Activated CD4-positive, alpha-beta T cell treated with anti-CD3 and anti-CD28 coated beads for 36 hours (primary cell): ENCODE data around the gene GDPD4. TPM values are rescaled to one million over a fixed set of nuclear protein-coding genes. Genes with fewer than 3 reads are reported as not detected.

Experiments
- ATAC-seq: fragments of 200-7000 bp; cut with Tn5 transposase; one replicate; pipeline ENCODE4 v1.10.0; 2021; ENCODE audit warnings: mild to moderate bottlenecking, moderate library complexity
- CTCF ChIA-PET: fragments of 350-600 bp; sonication (Branson Sonifier 250); formaldehyde crosslinking; loops from one replicate; lab custom pipeline; 2021; ENCODE audit warnings: antibody characterized with exemption; lab: Charles Lee
- POLR2A ChIA-PET: fragments of 350-600 bp; sonication (Branson Sonifier 250); formaldehyde crosslinking; loops from one replicate; lab custom pipeline; 2021; ENCODE audit warnings: antibody characterized with exemption, inconsistent platforms; lab: Charles Lee
- DNase-seq: peaks from one replicate; pipeline ENCODE4 v3.0.0-alpha.2; 2020
- H3K27ac Mint-ChIP-seq: one replicate; pipeline ENCODE4 v1.8.0; 2021; ENCODE audit warnings: mixed read lengths
- H3K27me3 Mint-ChIP-seq: one replicate; pipeline ENCODE4 v1.8.0; 2021; ENCODE audit warnings: mixed read lengths
- H3K36me3 Mint-ChIP-seq: one replicate; pipeline ENCODE4 v1.8.0; 2021; ENCODE audit warnings: low read depth, mixed read lengths
- H3K4me1 Mint-ChIP-seq: one replicate; pipeline ENCODE4 v1.8.0; 2021; ENCODE audit warnings: mixed read lengths
- H3K4me3 Mint-ChIP-seq: one replicate; pipeline ENCODE4 v1.8.0; 2021; ENCODE audit warnings: mild to moderate bottlenecking, moderate library complexity, mixed read lengths
- H3K9me3 Mint-ChIP-seq: one replicate; pipeline ENCODE4 v1.8.0; 2021; ENCODE audit warnings: low read depth, mixed read lengths
- intact Hi-C, 2 experiments: fragments of 100-400 bp; cut with DNase I in 1 of 2; cut with micrococcal nuclease in 1 of 2; formaldehyde crosslinking; loops; one replicate each; pipeline versions ENCODE4 v1.14.2 to v1.15.1; 2022 to 2024; cut with DNase I, micrococcal nuclease
- total RNA-seq, 2 experiments: library from RNA; stranded (reverse); gene quantifications; one replicate each; pipeline ENCODE4 v1.2.3, GENCODE V29; 2021

GDPD4 gene
- total RNA-seq, 2 experiments from 2014 or later = not detected

GRCh38 chr11:77231800-77232199, 69.7 kb downstream of the GDPD4 start:
- H3K4me3 Mint-ChIP-seq = no peak overlapping the region
- H3K9me3 Mint-ChIP-seq = no peaks in the 10 kb centered on the region
- DNase-seq = no peak
- H3K27me3 Mint-ChIP-seq = peaks cover 11% of the 10 kb centered on the region
- no peak overlapping the region for H3K27ac Mint-ChIP-seq
- ATAC-seq = no peak
- POLR2A ChIA-PET = no interaction called here
- intact Hi-C loops = loop anchor here in 1 of 2 experiments (5.0 kb wide), 1 partner anchor 179 kb away; no protein-coding TSS in a partner anchor
- H3K4me1 Mint-ChIP-seq = no peaks in the 10 kb centered on the region
- H3K36me3 Mint-ChIP-seq = no peaks in the 10 kb centered on the region
- CTCF ChIA-PET = interaction anchor here (0.6 to 0.9 kb wide), 2 partner anchors 317 to 820 kb away, joined by 3 read pairs; no protein-coding TSS in a partner anchor

- POLR2A ChIA-PET = no interaction called here
- H3K27ac Mint-ChIP-seq = no peak overlapping the region
- H3K27me3 Mint-ChIP-seq = peaks cover 11% of the 10 kb centered on the region
- H3K4me1 Mint-ChIP-seq = no peaks in the 10 kb centered on the region
- no peak overlapping the region for H3K4me3 Mint-ChIP-seq
- intact Hi-C loops = loop anchor here in 1 of 2 experiments (5.0 kb wide), 1 partner anchor 179 kb away; no protein-coding TSS in a partner anchor
- H3K9me3 Mint-ChIP-seq = no peaks in the 10 kb centered on the region
- CTCF ChIA-PET = interaction anchor here (0.6 kb wide), 1 partner anchor 19 kb away, joined by 3 read pairs; no protein-coding TSS in a partner anchor
- no peak for ATAC-seq
- no peaks in the 10 kb centered on the region for H3K36me3 Mint-ChIP-seq
- no peak for DNase-seq
Observed at GRCh38 chr11:77230878-77231605, 70.4 kb downstream of the GDPD4 start.

GRCh38 chr11:77223797-77224196, 77.7 kb downstream of the GDPD4 start:
- H3K27ac Mint-ChIP-seq = no peak overlapping the region
- POLR2A ChIA-PET = no interaction called here

GRCh38 chr11:77217156-77217555, 84.3 kb downstream of the GDPD4 start:
- no peak for DNase-seq
- ChIA-PET CTCF (no interaction called here), POLR2A (no interaction called here)
- Mint-ChIP-seq H3K4me1 (no peaks in the 10 kb centered on the region), H3K27me3 (peaks cover 13% of the 10 kb centered on the region), H3K27ac (no peak overlapping the region), H3K36me3 (no peaks in the 10 kb centered on the region), H3K4me3 (no peak overlapping the region), H3K9me3 (no peaks in the 10 kb centered on the region)
- ATAC-seq = no peak
- intact Hi-C loops = no loop called here

More at GRCh38 chr11:77223797-77224196, 77.7 kb downstream of the GDPD4 start:
- ATAC-seq (no peak), DNase-seq (no peak)
- CTCF ChIA-PET = no interaction called here
- intact Hi-C loops = no loop called here
- Mint-ChIP-seq H3K36me3 (no peaks in the 10 kb centered on the region), H3K27me3 (peaks cover 37% of the 10 kb centered on the region), H3K9me3 (no peaks in the 10 kb centered on the region), H3K4me3 (no peak overlapping the region), H3K4me1 (no peaks in the 10 kb centered on the region)

- no peak overlapping the region for H3K27ac Mint-ChIP-seq
- H3K36me3 Mint-ChIP-seq = no peaks in the 10 kb centered on the region
- POLR2A ChIA-PET = no interaction called here
- no peaks in the 10 kb centered on the region for H3K9me3 Mint-ChIP-seq
- DNase-seq (no peak), ATAC-seq (no peak)
- no peak overlapping the region for H3K4me3 Mint-ChIP-seq
- intact Hi-C loops = no loop called here
- H3K4me1 Mint-ChIP-seq = no peaks in the 10 kb centered on the region
- CTCF ChIA-PET = interaction anchor here (1.1 kb wide), 1 partner anchor 17 kb away, joined by 3 read pairs; no protein-coding TSS in a partner anchor
- peaks cover 3% of the 10 kb centered on the region for H3K27me3 Mint-ChIP-seq
Observed at GRCh38 chr11:77215106-77215505, 86.4 kb downstream of the GDPD4 start.

GRCh38 chr11:77214557-77214956, 86.9 kb downstream of the GDPD4 start:
- H3K4me1 Mint-ChIP-seq = no peaks in the 10 kb centered on the region
- H3K27me3 Mint-ChIP-seq = peaks cover 3% of the 10 kb centered on the region
- ChIA-PET CTCF (interaction anchor here (1.1 kb wide), 2 partner anchors 12 to 16 kb away, joined by 3 read pairs; no protein-coding TSS in a partner anchor), POLR2A (no interaction called here)
- no peak for ATAC-seq
- H3K36me3 Mint-ChIP-seq = no peaks in the 10 kb centered on the region
- H3K27ac Mint-ChIP-seq = no peak overlapping the region
- no peak for DNase-seq
- intact Hi-C loops = no loop called here
- H3K9me3 Mint-ChIP-seq = no peaks in the 10 kb centered on the region
- no peak overlapping the region for H3K4me3 Mint-ChIP-seq

- Mint-ChIP-seq H3K4me1 (no peaks in the 10 kb centered on the region), H3K27ac (no peak overlapping the region), H3K36me3 (no peaks in the 10 kb centered on the region), H3K27me3 (no peaks in the 10 kb centered on the region), H3K9me3 (no peaks in the 10 kb centered on the region), H3K4me3 (no peak overlapping the region)
- ChIA-PET CTCF (interaction anchor here (1.1 kb wide), 1 partner anchor 12 kb away, joined by 3 read pairs; no protein-coding TSS in a partner anchor), POLR2A (no interaction called here)
- intact Hi-C loops = no loop called here
- DNase-seq (no peak), ATAC-seq (no peak)
Observed at GRCh38 chr11:77213589-77214428, 87.7 kb downstream of the GDPD4 start.

GRCh38 chr11:77213029-77213579, 88.4 kb downstream of the GDPD4 start:
- H3K36me3 Mint-ChIP-seq = no peaks in the 10 kb centered on the region
- H3K27ac Mint-ChIP-seq = no peak overlapping the region
- DNase-seq (no peak), ATAC-seq (no peak)
- ChIA-PET CTCF (no interaction called here), POLR2A (no interaction called here)
- no peaks in the 10 kb centered on the region for H3K4me1 Mint-ChIP-seq
- H3K4me3 Mint-ChIP-seq = no peak overlapping the region
- no peaks in the 10 kb centered on the region for H3K9me3 Mint-ChIP-seq
- no peaks in the 10 kb centered on the region for H3K27me3 Mint-ChIP-seq
- intact Hi-C loops = no loop called here

- no peaks in the 10 kb centered on the region for H3K36me3 Mint-ChIP-seq
- H3K9me3 Mint-ChIP-seq = no peaks in the 10 kb centered on the region
- H3K4me3 Mint-ChIP-seq = no peak overlapping the region
- ChIA-PET CTCF (no interaction called here), POLR2A (interaction anchor here (0.5 kb wide), 1 partner anchor 203 kb away, joined by 6 read pairs; no protein-coding TSS in a partner anchor)
- no peak overlapping the region for H3K27ac Mint-ChIP-seq
- no peaks in the 10 kb centered on the region for H3K27me3 Mint-ChIP-seq
- no peaks in the 10 kb centered on the region for H3K4me1 Mint-ChIP-seq
- intact Hi-C loops = no loop called here
- no peak for ATAC-seq
- no peak for DNase-seq
Observed at GRCh38 chr11:77212314-77213007, 89.0 kb downstream of the GDPD4 start.

GRCh38 chr11:77211594-77212251, 89.8 kb downstream of the GDPD4 start:
- Mint-ChIP-seq H3K27ac (no peak overlapping the region), H3K36me3 (no peaks in the 10 kb centered on the region), H3K9me3 (no peaks in the 10 kb centered on the region), H3K4me3 (no peak overlapping the region), H3K27me3 (no peaks in the 10 kb centered on the region), H3K4me1 (no peaks in the 10 kb centered on the region)
- ATAC-seq = no peak
- intact Hi-C loops = no loop called here
- CTCF ChIA-PET = no interaction called here
- no peak for DNase-seq
- POLR2A ChIA-PET = interaction anchor here (0.5 kb wide), 1 partner anchor 202 kb away, joined by 6 read pairs; no protein-coding TSS in a partner anchor
